Activated CD8-positive, alpha-beta T cell treated with anti-CD3 and anti-CD28 coated beads for 36 hours (primary cell): Measurements from ENCODE around the gene GYG2. TPM values are rescaled to one million over a fixed set of nuclear protein-coding genes. Genes with fewer than 3 reads are reported as not detected.

Experiments
- ATAC-seq: fragments of 200-7000 bp; cut with Tn5 transposase; one replicate; pipeline ENCODE4 v1.10.0; 2021; ENCODE audit warnings: mild to moderate bottlenecking, moderate library complexity
- CTCF ChIA-PET: fragments of 350-600 bp; sonication (Branson Sonifier 250); formaldehyde crosslinking; loops from one replicate; lab custom pipeline; 2021; ENCODE audit warnings: antibody characterized with exemption; lab: Charles Lee
- POLR2A ChIA-PET: fragments of 350-600 bp; sonication (Branson Sonifier 250); formaldehyde crosslinking; loops from one replicate; lab custom pipeline; 2021; ENCODE audit warnings: antibody characterized with exemption; lab: Charles Lee
- DNase-seq: peaks from one replicate; pipeline ENCODE4 v3.0.0-alpha.2; 2020
- H3K27ac Mint-ChIP-seq: one replicate; pipeline ENCODE4 v1.8.0; 2021; ENCODE audit warnings: mild to moderate bottlenecking, mixed read lengths
- H3K27me3 Mint-ChIP-seq: one replicate; pipeline ENCODE4 v1.8.0; 2021; ENCODE audit warnings: mixed read lengths
- H3K36me3 Mint-ChIP-seq: one replicate; pipeline ENCODE4 v1.8.0; 2021; ENCODE audit warnings: low read depth, mixed read lengths
- H3K4me1 Mint-ChIP-seq: one replicate; pipeline ENCODE4 v1.8.0; 2021; ENCODE audit warnings: low read depth, mixed read lengths
- H3K4me3 Mint-ChIP-seq: one replicate; pipeline ENCODE4 v1.8.0; 2021; ENCODE audit warnings: mild to moderate bottlenecking, moderate library complexity, mixed read lengths
- H3K9me3 Mint-ChIP-seq: one replicate; pipeline ENCODE4 v1.8.0; 2021; ENCODE audit warnings: mixed read lengths
- CTCF ChIP-seq: fragments of 200-600 bp; IDR thresholded peaks from one replicate; pipeline ENCODE4 v1.8.0; 2022; ENCODE audit warnings: antibody characterized with exemption, mild to moderate bottlenecking
- intact Hi-C: fragments of 100-400 bp; cut with micrococcal nuclease; formaldehyde crosslinking; loops from one replicate; pipeline ENCODE4 v1.10.0; 2022
- total RNA-seq, 2 experiments: library from RNA; stranded (reverse); gene quantifications; one replicate each; pipeline ENCODE4 v1.2.3, GENCODE V29; 2021

The GYG2 gene
- total RNA-seq, 2 experiments from 2014 or later, result not detected

- CTCF ChIA-PET, result no interaction called here
- no peaks in the 10 kb centered on the region for H3K36me3 Mint-ChIP-seq
- H3K4me3 Mint-ChIP-seq, result no peak overlapping the region
- H3K9me3 Mint-ChIP-seq, result no peaks in the 10 kb centered on the region
- POLR2A ChIA-PET, result no interaction called here
- no peak overlapping the region for H3K27ac Mint-ChIP-seq
- H3K4me1 Mint-ChIP-seq, result no peaks in the 10 kb centered on the region
- intact Hi-C loops, result no loop called here
- DNase-seq (no peak), ATAC-seq (no peak)
- H3K27me3 Mint-ChIP-seq, result no peaks in the 10 kb centered on the region
- TF ChIP-seq CTCF, result no peak
Observed at GRCh38 chrX:2859197-2859797, 30.6 kb downstream of the GYG2 start.

GRCh38 chrX:2862404-2862803 lies 33.7 kb downstream of the GYG2 start:
- ChIA-PET CTCF (no interaction called here), POLR2A (no interaction called here)
- intact Hi-C loops, result no loop called here
- no peaks in the 10 kb centered on the region for H3K27me3 Mint-ChIP-seq
- no peaks in the 10 kb centered on the region for H3K4me1 Mint-ChIP-seq
- no peaks in the 10 kb centered on the region for H3K36me3 Mint-ChIP-seq
- H3K4me3 Mint-ChIP-seq, result no peak overlapping the region
- ATAC-seq, result no peak
- TF ChIP-seq CTCF, result no peak
- H3K27ac Mint-ChIP-seq, result no peak overlapping the region
- H3K9me3 Mint-ChIP-seq, result no peaks in the 10 kb centered on the region
- no peak for DNase-seq

GRCh38 chrX:2863646-2864045 lies 34.9 kb downstream of the GYG2 start:
- H3K27me3 Mint-ChIP-seq, result no peaks in the 10 kb centered on the region
- intact Hi-C loops, result no loop called here
- ChIA-PET CTCF (no interaction called here), POLR2A (no interaction called here)
- no peaks in the 10 kb centered on the region for H3K9me3 Mint-ChIP-seq
- TF ChIP-seq CTCF, result no peak
- DNase-seq, result no peak
- H3K36me3 Mint-ChIP-seq, result no peaks in the 10 kb centered on the region
- no peak overlapping the region for H3K4me3 Mint-ChIP-seq
- no peaks in the 10 kb centered on the region for H3K4me1 Mint-ChIP-seq
- no peak overlapping the region for H3K27ac Mint-ChIP-seq
- no peak for ATAC-seq

- Mint-ChIP-seq H3K27ac (no peak overlapping the region), H3K4me1 (no peaks in the 10 kb centered on the region), H3K27me3 (no peaks in the 10 kb centered on the region), H3K9me3 (no peaks in the 10 kb centered on the region), H3K36me3 (no peaks in the 10 kb centered on the region), H3K4me3 (no peak overlapping the region)
- ChIA-PET POLR2A (no interaction called here), CTCF (no interaction called here)
- intact Hi-C loops, result no loop called here
- no peak for TF ChIP-seq CTCF
- ATAC-seq (no peak), DNase-seq (no peak)
Observed at GRCh38 chrX:2867206-2867605, 38.5 kb downstream of the GYG2 start.

GRCh38 chrX:2870650-2871049 lies 41.9 kb downstream of the GYG2 start:
- DNase-seq (no peak), ATAC-seq (no peak)
- ChIA-PET CTCF (no interaction called here), POLR2A (no interaction called here)
- intact Hi-C loops, result no loop called here
- TF ChIP-seq CTCF, result no peak
- H3K4me1 Mint-ChIP-seq, result no peaks in the 10 kb centered on the region
- H3K27me3 Mint-ChIP-seq, result peaks cover 2% of the 10 kb centered on the region
- no peaks in the 10 kb centered on the region for H3K9me3 Mint-ChIP-seq
- H3K4me3 Mint-ChIP-seq, result no peak overlapping the region
- no peak overlapping the region for H3K27ac Mint-ChIP-seq
- no peaks in the 10 kb centered on the region for H3K36me3 Mint-ChIP-seq
